GM18511 (cell line): ENCODE data around the gene CRACR2B.

Experiments
- ATAC-seq: cut with Tn5 transposase; IDR thresholded peaks from one replicate; pipeline ENCODE4 v1.9.1; 2021; ENCODE audit warnings: mild to moderate bottlenecking, moderate library complexity; ENCODE audit not compliant: unreplicated experiment

The CRACR2B gene

GRCh38 chr11:794766-795633, 32.7 kb upstream of the CRACR2B start:
- ATAC-seq: no peak

DNA sequence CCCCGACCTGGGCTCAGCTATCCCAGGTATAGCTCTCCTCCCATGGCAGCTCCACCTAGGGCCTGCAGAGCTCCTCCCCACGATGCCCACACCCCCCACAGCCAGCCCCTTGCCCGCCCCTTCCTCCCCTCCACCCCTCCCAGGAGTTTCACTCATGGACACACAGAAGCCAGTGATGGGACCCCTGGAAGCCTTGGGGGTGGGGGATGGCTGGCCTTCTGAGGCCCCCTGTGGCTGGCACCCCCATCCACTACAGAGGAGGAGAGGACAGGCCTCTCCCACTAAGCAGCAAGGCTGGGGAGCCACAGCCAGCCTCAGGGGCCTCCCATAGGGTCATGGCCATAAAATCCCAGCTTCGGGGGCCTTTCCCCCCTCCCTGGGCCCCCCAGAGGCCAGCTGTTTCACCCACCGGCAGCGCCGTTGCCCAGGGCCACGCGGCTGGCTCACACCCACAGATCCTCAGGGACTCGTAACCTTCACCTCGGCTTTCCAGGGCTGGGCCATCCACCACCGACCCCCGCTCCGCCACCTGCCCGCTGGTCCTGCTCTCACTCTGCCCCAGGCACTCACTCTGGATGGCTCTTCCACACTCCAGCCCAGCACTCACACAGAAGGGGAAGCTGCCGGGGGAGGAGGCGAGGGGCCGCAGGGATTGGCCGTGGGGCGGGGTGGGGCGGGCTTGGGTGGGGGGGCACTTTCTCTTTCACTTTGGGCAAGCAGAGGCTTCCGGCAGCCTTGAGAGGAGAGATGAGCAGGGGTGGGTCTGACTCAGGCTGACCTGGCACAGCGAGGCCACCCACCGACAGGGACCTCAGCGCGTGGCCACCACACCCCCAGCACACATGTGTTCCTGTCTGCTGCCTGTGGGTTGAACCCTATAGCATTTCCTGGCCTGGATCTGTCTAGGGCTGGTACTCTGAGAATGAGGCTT, 31.8 kb upstream of the CRACR2B start:
- no peak for ATAC-seq

GRCh38 chr11:796565-797295, 31.0 kb upstream of the CRACR2B start:
- ATAC-seq: no peak

DNA sequence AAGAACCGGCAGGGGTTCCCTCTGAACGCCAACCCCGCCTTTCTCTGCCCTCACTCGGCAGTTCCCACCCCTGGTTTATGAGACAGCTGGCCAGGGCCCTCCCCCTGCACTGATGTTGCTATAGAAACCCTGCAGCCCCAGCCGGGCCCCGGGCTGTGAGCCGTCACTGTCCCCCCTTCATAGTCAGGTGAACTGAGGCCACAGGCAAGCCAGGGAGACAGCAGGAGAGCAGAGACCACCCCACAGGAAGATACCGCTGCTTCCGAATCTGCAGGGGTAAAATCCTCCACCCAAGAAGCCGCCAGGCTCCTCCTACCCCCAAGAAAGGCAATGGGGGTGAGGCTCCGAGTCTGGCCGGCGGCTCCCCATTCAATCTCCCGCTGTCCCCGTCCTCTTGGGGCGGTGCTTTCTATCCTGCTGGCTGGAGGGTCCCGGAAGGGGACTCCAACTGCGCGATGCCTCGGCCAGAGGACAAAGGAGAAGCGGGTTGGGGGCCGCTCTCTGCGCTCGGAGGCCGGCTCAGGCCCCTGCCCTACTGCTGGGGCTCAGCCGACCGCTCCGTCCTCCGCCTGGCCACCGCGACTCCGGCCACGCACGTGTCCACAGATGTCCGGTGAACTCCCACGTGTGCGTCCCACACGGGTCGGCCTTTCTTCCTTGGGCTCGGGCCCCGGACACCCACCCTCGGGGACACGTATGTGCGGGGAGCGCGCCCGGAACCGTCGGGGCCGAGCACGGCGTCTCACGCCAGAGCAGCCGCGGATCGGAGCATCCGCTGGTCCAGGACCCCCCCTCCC, 30.2 kb upstream of the CRACR2B start:
- ATAC-seq: peak; percentile 56

- ATAC-seq: peak; percentile 71
Observed at GRCh38 chr11:798093-798713, 29.5 kb upstream of the CRACR2B start, which contains the start of gene SLC25A22. TSS of gene SLC25A22 (minus strand) at chr11:798281. CDS start at chr11:795006, 3,275 bp downstream.

- no peak for ATAC-seq
Observed at GRCh38 chr11:799641-800316, 27.9 kb upstream of the CRACR2B start.

DNA sequence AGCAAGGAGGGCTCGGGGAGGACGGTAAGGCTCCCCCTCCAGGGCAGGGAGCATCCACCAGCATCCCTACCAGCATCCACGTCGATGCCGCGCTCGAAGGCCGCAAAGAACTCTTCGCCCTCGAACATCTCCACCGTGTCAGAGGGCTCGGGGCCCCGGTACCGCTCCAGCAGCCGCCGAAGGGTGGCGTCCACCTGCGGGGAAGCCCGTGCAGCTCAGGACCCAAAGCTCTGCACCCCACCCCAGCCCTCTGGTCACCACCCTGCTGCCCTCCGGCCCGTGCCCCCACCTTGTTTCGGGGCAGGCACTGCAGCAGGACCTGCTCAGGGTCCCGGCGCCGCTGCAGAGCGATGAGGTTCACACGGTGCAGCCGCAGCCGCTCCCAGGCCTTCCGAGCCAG, 27.2 kb upstream of the CRACR2B start:
- ATAC-seq: no peak

GRCh38 chr11:801097-801780, 26.5 kb upstream of the CRACR2B start:
- no peak for ATAC-seq

DNA sequence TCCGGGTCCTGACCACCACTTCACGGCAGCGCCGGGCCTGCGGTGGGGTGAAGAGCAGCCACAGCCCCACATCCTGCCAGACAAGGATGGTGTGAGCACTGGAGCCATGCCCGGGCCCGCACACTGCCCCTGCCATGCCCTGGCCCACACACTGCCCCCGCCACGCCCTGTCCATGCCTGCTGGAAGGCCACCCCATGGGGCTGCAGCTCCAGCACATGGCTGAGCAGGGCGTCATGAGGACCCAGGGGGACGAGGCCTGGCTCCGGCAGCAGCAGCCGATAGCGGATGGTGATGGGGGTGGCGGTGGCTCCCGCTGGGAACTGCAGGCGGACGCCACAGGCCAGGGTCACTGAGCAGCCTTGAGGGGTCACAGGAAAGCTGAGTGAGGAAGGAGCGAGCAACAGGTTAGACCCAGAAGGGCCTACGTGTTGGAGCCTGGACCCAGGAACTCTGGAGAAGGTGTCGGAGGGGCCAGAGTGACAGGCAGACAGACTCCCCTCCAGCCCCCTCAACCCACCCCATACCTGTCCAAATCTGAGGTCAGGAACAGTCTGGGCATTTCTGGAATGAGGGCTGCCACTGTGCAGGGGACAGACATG, 25.6 kb upstream of the CRACR2B start:
- no peak for ATAC-seq

DNA sequence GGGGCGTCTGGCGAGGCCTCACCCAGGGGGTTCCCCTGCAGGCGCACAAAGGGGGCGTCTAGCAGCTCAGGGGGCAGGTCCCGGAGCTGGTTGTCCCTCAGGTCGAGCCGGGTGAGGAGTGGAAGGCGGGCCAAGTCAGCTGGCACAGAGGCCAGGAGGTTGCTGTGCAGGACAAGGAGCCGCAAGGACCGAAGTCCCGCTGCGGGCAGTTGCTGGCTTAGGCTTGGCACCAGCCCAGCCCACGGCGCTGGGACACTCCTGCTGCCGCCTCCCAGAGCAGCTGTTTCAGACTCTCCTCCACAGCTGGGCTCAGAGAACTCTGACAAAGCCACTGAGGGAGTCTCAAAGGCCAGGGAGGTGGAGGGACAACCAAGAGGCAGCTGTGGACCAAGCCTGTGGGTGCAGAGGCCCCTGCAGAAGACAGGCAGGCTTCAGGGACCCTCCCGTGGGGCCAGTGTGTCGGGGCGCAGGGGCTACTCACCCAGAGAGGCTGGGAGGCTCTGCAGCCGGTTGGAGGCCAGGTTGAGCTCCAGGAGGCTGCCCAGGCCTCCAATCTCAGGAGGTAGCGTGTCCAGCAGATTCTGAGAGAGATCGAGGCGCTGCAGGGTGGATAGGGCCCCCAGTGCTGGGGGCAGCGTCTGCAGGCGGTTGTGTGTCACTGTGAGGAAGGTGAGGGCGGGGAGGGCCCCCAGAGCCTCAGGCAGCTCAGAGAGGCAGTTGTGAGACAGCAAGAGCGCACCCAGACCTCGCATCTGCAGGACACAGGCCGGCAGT, 24.8 kb upstream of the CRACR2B start:
- no peak for ATAC-seq

DNA sequence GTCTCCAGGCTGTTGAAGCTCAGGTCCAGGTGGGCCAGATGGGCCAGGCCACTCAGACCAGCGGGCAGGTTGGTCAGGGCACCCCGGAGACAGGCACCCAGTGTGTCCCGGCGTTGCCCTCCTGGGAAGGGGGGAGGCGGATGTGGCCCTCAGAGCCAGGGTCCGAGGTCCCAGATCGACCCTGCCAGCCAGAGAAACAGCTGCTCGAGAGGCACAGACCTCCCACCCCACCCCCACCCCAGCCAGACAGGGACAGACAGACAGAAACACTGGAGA, 24.3 kb upstream of the CRACR2B start:
- ATAC-seq: no peak

DNA sequence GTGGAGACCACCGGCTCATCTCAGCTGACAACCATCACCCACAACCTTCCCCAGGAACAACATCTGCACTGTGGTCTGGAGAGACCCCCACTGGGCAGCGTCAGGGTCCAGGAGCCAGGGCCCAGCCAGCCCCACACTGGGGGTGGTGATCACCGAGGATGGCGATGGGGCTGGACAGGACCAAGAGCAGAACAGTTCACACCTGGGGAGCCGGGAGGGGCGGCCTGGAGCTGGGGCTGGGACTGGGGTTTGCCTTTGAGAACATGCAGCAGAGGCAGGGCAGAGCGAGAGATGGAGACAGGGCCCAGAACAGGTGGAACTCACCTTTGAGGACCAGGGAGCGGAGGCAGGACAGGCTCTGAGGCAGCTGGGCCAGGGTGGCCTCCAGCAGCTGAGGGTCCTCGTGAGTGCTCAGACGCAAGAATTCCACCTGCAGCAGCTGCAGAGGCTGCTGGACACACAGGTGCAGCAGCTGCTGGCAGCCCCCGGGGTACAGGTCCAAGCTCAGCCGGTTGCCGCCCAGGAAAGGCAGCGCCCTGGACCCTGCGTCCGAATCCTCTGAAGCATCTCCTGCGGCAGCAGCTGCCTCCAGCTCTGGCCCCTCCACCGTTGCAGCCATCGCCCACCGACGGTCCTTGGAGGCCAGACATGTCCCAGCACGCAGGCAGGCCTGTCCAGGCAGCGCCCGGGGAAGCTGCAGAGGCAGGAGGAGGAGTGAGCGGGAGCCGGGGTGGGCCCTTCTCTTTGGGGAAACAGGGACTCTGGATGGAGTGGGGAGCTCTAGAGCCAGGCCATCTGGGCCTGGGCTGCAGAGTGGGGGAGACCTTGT, 23.7 kb upstream of the CRACR2B start:
- no peak for ATAC-seq

DNA sequence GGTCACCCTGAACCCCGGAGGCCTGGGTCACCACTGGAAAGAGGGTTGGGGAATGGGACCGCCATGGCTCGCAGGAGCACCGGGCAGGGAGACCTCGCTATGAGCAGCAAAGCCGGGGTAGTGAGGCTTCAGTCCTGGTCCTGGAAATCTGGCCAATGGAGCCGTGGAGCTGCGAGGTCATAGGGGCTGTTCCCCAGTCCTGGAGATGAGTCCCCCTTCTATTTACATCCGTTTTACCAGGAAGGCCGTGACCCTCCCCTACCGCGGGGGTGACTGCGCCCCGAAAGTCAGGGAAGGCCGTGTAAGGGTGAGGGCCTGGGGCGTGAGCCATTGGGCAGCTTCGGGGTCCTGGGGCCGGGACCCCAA, 23.1 kb upstream of the CRACR2B start:
- no peak for ATAC-seq

- no peak for ATAC-seq
Observed at GRCh38 chr11:808427-809286, 19.1 kb upstream of the CRACR2B start.

DNA sequence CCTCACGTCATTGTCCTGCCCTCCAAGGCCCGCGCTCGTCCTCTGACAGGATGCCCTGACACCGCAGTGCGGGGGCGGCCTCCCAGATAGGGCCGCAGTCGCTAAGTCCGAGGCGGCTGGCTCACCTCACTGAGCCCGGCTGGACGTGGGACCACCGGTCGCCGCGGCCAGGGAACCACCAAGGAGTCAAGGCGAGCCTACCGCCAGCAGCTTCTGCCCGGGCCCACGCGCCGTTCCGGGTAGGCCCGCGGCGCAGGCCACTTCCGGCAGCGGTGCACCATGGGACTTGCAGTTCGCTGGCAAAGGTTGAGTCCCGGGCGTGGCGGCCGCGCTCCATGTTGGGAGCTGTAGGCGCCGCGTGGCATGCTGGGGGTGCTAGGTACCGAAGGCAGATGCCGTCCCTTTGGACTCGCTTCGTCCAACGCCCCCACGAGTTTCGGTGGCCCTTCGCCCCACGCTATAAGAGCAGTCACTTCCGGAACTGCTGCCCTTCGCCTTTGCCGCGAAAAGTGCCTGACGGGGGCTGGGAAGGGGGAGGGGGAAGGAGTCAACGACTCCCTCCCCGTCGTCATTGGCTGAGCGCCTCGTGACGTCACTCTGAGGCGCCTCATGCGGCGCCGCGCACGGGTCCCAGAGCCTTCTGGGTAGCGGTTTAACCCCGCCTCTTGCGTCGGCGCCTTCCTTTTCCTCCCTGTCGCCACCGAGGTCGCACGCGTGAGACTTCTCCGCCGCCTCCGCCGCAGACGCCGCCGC, 18.3 kb upstream of the CRACR2B start, which contains the start of gene RPLP2:
TSS of gene RPLP2 (plus strand) at position 681 of the 753 bp plus-strand sequence. CDS start 268 bp downstream, outside the sequence.
- peak; percentile 69 for ATAC-seq
